Activated effector memory CD4-positive, alpha-beta T cell treated with Interleukin-2 at 50 U/mL for 16 hours (primary cell): ENCODE data around the gene TPI1.
A peak's percentile ranks its signal among the peaks of the same experiment; 100 is the strongest.

Experiments used
- DNase-seq: peaks from one replicate; pipeline ENCODE4 v3.0.0-alpha.2; 2020

Gene TPI1

DNA sequence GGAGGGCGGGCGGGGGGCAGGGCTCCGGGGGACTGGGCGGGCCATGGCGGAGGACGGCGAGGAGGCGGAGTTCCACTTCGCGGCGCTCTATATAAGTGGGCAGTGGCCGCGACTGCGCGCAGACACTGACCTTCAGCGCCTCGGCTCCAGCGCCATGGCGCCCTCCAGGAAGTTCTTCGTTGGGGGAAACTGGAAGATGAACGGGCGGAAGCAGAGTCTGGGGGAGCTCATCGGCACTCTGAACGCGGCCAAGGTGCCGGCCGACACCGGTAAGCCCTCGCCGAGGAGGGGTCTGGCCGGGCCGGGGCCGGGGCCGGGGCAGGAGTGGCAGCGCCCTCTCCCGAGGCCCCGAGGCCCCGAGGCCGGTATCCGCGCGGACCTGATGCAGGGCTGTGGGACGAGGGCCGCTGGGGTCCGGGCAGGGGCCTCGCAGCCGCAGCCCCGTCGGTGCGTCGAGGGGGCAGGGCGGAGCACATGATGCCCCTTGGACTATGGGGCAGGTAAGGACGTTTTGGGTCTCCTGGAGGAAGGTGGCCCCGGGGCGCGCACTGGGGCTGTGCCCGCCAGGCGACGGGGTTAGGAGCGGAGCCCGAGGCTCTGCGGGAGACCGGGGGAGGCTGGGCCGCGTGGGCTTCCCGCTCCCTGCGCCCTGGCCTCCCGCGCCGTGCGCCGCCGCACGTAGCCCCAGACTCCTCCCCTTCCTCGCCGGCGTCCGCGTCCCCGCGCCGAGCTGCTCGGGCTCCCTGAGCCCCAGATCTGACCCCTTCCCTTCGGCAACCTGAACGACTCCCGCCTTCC, at the start of gene TPI1:
Gene TPI1, plus strand, starts transcription at position 119 of the 798 bp plus-strand sequence. Its CDS starts 36 bp downstream, at position 155.
- DNase-seq = peak; percentile 66

DNA sequence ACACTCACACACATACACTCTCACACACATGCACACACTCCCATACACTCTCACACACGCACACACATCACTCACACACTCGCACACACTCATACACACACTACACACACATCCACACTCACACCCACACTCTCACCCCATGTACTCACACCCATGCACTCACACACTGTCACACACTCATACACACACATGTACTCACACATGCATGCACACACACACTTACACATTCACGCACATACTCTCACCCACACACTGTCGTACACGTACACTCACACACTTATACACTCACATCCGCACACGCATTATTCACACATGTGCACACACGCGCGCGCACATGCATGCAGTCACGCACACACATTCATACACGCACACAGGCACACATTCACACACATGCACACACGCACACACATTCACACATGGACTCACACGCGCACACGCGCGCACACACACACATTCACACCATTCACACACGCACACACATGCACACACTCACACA, 49.6 kb upstream of the TPI1 start:
- DNase-seq = no peak

DNA sequence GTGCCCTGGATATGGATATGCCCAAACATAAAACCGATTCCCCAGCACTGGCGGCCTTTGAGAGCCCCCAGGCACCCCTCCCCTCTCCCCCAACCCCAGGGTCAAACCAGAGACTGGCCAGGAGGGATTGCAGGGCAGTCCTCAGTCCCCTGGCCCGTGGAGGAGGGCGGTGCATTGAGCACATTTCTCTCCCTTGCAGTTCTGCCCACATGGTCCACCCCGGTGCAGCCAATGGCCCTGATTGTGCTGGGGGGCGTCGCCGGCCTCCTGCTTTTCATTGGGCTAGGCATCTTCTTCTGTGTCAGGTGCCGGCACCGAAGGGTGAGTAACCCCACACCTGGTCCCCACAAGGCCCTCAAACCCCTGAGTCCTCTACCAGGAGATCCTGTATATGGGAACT, 49.1 kb upstream of the TPI1 start:
- DNase-seq = no peak

DNA sequence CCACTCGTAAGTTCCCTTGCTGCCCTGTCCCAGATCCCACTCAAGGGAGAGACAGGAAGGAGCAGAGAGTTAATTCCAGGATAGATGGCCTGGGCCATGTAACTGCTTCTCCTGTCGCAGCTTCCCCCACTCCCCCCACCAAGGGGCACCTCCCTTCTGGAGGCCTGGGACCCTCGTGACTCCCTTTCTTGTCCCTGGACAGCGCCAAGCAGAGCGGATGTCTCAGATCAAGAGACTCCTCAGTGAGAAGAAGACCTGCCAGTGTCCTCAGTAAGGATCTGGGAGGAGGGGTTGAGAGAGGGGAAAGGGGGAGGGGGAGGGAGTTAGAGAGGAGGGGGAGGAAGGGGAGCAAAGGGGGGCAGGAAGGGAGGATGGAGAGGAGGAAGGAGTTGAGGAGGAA, 48.7 kb upstream of the TPI1 start:
- DNase-seq = no peak

DNA sequence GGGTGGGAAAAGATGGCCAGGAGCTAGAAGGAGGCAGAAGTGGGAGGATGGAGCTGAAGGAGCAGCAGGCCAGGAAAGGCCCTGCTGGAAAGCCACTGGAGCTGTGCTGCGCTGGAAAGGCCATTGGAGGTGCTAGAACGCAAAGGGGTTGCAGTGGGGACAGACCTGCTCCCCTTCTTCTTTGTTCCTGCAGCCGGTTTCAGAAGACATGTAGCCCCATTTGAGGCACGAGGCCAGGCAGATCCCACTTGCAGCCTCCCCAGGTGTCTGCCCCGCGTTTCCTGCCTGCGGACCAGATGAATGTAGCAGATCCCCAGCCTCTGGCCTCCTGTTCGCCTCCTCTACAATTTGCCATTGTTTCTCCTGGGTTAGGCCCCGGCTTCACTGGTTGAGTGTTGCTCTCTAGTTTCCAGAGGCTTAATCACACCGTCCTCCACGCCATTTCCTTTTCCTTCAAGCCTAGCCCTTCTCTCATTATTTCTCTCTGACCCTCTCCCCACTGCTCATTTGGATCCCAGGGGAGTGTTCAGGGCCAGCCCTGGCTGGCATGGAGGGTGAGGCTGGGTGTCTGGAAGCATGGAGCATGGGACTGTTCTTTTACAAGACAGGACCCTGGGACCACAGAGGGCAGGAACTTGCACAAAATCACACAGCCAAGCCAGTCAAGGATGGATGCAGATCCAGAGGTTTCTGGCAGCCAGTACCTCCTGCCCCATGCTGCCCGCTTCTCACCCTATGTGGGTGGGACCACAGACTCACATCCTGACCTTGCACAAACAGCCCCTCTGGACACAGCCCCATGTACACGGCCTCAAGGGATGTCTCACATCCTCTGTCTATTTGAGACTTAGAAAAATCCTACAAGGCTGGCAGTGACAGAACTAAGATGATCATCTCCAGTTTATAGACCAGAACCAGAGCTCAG, 48.0 kb upstream of the TPI1 start:
- no peak for DNase-seq

DNA sequence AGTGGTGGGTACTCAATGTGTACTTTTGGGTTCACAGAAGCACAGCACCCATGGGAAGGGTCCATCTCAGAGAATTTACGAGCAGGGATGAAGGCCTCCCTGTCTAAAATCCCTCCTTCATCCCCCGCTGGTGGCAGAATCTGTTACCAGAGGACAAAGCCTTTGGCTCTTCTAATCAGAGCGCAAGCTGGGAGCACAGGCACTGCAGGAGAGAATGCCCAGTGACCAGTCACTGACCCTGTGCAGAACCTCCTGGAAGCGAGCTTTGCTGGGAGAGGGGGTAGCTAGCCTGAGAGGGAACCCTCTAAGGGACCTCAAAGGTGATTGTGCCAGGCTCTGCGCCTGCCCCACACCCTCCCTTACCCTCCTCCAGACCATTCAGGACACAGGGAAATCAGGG, 47.2 kb upstream of the TPI1 start:
- no peak for DNase-seq

DNA sequence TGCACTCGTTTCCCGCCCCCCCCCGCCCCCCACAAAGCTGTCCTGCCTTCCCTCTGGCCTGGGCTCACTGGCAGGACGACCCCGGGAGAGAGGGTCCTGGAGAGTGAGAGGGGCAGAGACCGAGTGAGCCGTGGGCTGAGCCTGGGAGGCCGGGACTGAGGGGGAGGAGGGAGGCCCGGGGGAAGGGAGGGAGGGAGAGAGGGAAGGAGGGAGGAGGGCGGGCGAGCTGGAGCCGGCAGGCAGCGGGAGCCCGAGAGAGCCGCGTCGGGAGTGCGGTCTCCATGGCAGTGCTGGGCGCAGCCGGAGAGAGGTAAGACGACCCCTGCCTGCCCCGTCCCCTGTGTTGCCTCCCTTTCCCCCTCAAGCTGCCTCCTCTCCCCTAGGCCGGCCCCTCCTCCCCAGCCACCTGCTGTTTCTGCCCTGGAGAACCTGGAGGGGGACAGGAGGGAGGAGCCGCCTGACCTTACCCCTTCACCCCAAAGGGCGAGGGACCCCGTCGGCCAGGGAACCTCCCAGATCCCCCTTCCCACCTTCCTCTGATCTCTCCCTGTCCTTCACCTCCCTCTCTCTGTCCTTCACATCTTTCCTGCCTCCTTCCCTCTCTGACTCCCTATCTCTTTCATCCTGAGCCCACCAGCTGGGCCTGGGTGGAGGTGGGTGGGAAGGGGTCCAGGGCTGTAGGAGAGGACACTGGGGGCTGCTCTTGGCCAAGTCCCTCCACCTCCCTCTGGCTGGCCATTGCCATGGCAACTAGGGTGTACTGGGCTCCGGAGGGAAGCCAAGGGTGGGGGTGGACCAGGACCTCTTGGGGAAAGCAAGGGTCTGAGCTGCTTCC, 45.5 kb upstream of the TPI1 start, which contains the start of gene GPR162:
Gene GPR162, plus strand, starts transcription at position 231 of the 835 bp plus-strand sequence. CDS start 2,078 bp downstream, outside the sequence.
- DNase-seq = no peak

DNA sequence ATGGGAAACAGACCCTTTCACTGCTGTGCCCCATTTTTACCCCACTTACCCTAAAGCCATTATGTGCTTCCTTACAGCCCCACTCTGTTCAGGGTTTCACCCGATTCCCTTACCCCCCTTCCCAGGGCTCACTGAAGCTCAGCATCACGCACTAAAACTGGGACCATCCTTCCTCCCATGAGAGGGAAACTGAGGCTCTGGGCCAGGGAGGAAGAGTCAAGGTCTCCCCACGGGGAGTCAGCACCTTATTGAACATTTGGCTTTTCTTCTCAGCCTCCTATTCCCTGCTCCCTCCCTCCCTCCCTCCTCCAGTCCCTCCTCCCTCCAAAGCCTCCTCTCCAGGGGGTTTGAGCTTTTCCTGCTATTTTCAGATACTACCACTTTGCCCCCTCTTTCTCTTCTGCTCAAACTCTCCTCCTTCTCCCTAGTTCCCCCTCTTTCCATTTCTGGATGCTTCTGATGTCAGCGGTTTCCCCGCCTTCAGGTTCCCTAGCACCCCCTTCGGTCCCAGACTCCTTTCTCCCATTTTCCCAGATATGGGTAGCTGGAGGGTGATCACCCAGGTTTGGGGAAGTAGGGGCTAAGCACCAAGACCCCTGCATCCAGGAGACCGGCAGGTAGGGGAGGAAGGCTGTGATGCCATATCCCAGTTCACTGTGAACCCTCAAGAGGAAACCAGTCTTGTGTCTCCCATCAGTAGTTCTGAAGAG, 44.8 kb upstream of the TPI1 start:
- DNase-seq = no peak

DNA sequence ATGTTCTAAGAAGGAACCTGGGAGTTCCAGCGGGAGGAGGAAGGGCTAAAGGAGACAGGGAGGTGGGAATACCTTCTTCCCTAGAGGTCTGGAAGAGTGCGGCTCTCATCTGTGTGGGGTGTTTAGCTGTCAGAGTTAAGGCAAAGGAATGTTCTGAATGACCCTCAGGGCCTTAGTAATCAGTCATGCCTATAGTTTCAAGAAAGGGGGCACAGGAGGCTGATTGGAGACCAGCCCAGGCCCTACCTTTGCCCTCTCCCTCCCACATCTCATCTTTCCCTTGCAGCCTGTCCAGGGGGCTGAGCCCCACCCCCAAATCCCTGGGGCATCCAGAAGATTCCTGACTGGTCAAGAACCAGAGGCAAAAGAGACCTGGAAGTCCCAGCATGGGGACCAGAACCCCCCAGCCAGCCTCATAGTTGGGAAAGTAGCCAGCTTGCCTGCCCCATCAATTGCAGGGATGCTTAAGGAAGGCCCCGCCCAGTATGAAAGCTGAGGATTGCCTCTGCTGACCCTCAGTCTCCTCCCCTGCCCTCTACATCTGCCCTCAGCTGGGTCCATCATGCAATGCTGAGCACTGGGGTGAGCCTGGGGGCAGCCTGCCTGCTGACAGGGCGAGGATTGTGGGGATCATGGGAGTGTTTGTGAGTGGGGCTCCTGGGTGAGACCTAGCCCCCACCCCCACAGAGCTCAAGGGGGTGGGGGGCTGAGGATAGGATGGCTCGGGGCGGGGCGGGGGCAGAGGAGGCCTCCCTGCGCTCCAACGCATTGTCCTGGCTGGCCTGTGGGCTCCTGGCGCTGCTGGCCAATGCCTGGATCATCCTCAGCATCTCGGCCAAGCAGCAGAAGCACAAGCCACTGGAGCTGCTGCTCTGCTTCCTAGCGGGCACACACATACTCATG, 43.9 kb upstream of the TPI1 start:
- DNase-seq = no peak

DNA sequence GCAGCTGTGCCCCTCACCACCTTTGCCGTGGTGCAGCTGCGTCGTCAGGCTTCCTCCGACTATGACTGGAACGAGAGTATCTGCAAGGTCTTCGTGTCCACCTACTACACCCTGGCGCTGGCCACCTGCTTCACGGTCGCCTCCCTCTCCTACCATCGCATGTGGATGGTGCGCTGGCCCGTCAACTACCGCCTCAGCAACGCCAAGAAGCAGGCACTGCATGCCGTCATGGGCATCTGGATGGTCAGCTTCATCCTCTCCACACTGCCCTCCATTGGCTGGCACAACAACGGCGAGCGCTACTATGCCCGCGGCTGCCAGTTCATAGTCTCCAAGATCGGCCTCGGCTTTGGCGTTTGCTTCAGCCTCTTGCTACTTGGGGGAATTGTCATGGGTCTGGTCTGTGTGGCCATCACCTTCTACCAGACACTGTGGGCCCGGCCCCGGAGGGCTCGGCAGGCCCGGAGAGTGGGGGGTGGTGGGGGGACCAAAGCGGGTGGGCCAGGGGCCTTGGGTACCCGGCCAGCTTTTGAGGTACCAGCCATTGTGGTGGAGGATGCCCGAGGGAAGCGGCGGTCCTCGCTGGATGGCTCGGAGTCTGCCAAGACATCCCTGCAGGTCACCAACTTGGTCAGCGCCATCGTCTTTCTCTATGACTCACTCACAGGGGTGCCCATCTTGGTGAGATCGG, 43.1 kb upstream of the TPI1 start:
- no peak for DNase-seq

DNA sequence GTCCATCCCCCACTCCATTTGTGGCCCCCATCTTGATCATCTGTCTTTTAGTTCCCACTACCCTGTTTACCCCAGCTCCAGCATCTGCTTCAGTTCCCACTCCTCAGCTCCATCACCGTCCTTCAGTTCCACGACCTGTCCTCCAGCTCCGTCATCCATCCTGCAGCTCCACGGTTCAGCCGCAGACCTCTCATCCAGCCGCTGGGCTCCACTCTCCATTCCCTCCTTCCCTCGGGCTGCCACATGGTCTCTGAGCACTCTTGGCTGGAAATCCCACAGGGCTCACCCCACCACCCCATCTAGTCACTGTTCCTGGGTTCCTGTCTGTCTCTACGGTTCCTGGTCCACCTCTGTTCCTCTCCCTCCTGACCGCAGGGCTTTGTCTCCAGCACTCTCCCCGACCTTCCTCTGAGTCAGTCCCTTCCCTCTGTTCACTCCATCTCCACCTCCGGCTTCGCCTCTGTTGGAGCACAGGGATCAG, 42.4 kb upstream of the TPI1 start:
- DNase-seq = no peak

DNA sequence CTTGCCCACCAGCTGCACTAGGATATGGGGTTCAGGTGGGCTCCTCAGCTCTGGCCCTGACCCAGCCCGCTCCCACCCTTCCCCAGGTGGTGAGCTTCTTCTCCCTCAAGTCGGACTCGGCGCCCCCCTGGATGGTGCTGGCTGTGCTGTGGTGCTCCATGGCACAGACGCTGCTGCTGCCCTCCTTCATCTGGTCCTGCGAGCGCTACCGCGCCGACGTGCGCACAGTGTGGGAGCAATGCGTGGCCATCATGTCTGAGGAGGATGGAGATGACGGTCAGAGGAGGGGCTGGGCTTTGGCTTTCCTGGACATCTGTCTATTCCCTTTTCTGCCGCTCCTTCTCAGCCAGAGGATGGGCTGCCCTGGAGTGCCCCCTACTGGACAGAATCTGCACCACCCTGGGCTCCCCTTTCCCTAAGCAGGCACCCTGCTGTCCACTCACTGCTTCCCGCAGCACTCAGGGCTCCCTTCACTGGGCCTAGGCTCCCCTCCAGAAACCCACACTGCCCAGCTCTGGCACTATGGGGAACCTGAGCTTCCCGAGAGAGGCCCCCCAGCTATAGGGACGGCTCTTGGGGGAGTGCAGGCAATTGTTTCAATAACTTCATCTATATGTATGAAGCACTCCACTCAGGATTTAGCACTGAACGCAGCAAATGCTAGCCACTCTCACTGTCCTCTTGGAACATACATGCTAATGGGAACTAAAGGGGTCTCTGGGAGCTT, 41.8 kb upstream of the TPI1 start:
- DNase-seq = peak; percentile 69

DNA sequence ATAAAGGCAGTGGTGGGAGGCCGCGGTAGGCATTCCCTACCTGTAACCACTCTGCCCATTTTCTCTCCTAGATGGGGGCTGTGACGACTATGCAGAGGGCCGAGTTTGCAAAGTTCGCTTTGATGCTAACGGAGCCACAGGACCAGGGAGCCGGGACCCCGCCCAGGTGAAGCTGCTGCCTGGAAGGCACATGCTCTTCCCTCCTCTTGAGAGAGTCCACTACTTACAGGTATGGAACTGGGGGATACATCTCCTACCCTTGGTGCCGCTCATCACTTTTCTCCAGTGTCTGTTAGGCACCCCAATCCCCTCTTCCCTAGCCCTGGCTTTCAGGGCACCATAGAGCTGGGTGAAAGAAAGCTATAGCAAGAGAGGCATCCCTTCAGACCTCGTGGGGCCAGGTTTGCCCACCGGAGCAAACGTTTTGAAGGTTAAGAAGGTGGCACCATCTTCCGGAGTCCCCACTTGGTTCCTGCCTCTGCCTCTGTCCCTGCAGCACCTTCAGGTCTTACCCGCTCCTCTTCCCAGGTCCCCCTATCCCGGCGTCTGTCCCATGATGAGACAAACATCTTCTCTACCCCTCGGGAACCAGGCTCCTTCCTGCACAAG, 41.1 kb upstream of the TPI1 start:
- no peak for DNase-seq

DNA sequence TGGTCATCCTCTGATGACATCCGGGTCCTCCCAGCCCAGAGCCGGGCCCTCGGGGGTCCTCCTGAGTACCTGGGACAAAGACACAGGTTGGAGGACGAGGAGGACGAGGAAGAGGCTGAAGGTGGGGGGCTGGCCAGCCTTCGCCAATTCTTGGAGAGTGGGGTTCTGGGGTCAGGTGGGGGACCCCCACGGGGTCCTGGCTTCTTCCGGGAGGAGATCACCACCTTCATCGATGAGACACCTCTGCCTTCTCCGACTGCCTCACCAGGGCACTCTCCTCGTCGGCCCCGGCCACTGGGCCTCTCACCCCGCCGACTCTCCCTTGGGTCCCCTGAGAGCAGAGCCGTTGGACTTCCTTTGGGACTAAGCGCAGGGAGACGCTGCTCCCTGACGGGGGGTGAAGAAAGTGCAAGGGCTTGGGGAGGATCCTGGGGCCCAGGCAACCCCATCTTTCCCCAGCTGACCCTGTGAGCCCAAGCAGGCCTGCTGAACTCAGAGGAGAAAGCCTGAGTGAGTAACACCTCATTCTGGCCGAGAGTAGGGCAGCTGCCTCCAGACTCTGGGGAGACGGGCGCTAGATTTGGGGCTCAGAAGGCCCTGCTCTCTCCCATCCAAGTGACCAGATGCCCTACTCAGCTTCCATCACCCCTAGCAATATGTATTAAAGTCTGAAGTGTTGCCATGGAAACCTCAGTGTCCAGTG, 40.4 kb upstream of the TPI1 start:
- DNase-seq = no peak

DNA sequence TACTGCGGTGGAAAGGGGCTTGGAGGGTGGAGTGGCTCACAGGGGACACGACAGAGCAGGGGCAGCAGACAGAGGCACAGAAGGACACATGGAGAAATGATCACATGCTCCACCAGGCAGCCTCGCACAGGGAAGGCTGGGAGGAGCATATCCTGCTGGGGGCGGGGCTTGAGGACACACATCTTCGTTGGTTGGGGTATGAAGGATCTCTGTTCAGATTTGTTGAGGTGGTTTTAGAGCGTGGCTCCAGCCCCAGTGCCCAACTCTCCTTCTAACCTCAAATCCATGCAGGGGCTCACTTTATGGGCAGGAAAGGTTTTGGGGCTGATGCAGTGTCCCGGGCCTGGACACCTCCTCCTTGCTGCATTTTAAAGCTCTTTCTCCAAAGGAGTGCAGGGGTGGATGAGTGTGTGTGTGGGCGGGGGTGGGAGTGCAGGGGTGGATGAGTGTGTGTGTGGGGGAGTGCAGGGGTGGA, 39.9 kb upstream of the TPI1 start:
- peak; percentile 20 for DNase-seq

DNA sequence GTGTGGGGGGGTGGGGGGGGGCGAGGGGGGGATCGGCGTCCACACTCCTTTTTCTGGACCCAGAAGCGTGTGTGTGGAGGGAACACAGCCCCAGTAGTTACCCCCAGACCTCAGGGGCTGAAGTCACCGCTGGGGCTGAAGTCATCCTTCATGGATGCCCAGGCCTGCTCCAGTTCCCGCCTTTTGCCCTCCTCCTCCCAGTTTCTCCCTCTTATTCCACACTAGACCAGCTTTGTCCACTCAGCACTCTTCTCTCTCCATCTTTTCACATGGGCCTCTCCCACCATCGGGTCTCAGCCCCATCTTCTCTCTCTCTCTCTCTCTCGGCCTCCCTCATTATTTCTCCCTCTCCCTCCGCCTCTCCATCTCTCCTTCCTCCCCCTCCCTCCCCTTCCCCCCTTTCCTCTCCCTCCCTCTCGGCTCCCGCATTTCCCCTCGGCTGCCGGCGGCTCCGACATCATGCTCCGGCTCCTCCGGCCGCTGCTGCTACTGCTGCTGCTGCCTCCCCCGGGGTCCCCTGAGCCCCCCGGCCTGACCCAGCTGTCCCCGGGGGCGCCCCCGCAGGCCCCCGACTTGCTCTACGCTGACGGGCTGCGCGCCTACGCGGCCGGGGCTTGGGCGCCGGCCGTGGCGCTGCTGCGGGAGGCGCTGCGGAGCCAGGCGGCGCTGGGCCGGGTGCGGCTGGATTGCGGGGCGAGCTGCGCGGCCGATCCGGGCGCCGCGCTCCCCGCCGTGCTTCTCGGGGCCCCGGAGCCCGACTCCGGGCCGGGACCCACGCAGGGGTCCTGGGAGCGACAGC, 39.1 kb upstream of the TPI1 start, which contains the start of gene P3H3:
Gene P3H3, plus strand, starts transcription at position 426 of the 799 bp plus-strand sequence. Its CDS starts 34 bp downstream, at position 460.
- no peak for DNase-seq
